CD4-positive, alpha-beta T cell treated with Interleukin-15 for 1 hour (primary cell): ENCODE data around the gene MT4.

Source experiments
- DNase-seq: peaks from one replicate; pipeline ENCODE4 v3.0.0-alpha.2; 2020

The MT4 gene

DNA sequence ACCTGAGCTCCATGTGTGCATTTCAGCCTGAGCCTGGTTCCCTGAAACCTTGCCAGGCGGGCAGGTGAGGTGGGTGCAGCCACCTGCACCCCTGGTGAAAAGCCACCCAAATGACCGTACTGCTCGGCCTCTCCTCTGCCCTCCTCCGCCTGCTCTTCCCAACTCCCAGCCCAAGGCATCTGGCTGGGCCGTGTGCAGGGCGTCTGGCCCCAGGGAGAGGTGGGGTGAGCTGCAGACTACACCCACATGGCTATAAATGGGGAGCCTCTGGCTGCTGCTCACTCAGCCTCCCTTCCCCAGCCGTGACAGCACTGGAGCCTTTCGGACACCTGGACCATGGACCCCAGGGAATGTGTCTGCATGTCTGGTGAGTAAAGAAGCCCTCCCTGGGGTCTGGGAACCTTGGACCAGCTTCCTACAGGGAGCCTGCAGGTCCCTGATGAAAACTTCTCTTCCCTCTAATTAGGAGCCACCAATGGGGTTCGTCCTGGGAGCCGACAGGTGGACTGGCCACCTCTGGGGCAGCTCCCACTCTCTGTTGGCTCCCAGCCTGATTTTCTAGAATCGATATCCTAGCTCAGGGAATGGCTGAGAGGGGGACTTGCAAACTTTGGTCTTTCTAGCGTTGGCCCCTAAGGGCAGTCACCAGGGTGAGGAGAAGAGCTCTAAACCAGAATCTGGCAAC, at the start of gene MT4:
MT4 (plus strand) TSS at position 281 of the 685 bp plus-strand sequence; CDS start at position 337, 56 bp downstream.
- DNase-seq, result no peak

DNA sequence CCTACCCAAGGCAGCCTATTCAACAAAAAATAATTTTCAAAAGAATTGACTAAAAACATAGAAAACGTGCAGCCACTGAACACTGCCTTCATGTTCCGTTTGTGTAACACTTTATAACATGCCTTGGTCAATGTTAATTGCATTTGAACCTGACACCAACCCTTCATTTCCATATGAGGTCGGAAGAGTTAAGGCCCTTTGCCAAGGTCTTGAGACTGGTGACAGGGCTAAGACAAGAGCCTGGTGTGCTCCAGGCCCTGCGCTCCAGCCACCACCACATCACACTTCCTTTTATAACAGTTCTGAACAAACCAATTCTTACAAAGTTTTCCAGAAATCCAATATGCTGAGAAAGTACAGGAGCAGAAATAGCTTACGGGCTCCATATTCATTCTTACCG, 49.2 kb upstream of the MT4 start:
- DNase-seq, result no peak

DNA sequence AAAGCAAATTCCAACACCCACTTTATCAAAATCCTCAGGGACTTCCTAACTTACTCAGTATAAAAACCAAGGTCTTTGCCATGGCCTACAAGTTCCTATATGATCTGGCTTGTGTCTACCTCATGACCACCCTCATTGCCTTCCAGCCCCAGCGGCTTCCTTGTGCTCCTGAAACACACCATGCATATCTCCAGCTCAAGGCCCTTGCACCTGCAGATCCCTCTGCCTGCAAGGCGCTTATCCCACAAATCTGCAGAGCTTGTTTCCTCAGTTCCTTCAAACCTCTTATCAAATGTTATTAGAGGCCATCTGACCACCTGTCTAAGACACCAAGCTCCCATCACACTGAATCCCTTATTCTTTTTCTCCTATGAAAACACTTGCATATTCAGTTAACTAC, 47.7 kb upstream of the MT4 start:
- DNase-seq, result no peak

DNA sequence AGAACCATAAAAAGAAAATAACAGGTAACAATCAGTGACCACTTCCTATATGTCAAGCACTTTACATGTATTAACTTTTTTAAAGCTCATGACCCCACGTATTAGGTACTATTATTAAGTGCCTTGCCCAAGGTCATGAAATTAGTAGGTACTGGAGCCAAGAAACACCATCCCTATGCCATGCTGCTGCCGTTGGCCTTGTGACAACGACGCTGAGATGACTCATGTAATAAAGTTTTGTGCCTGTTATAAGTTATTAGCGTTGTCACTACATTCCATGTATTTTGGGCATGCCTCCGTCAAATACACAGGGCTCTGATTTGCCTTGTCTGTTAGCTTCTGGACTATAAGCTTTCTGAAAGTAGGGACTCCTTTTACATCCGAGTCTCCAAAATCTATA, 46.4 kb upstream of the MT4 start:
- no peak for DNase-seq

DNA sequence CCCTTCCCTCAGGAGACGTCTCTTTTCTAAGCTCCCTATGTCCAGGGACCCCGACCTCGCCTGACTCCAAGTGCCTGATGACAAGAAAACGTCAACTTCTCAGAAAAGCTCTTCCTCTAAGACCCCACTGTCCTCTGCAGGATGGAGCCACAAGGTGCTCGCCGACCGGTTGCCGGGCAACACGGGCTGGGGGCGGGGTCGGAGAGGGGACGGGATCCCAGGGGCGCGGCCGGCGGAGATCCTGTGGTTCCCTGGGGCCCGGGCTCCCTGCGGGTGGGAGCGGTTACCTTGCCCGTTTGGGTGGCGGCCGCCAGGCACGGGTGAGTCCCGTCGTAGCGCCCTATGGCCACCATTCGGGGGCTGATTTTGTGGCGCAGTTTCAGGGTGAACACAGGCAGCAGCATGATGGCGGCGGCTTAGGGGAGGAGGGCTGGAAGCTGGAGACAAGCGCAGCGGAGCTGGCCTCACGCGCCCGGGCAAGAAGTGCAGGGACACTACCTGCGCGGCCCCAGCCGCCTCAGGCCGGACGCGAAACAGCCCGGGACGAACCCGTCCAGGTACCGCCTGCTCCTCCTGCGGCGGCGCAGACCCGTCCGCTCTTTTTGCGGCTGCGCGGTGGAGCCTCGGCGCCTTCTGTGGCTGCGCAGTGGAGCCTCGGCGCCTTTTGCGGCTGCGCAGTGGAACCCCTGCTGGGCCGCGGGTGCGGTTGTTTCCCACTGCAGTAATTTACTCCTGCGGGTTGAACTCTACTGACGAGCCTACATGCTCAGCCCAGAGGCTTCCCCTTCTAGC, 45.2 kb upstream of the MT4 start, which contains the start of gene BBS2:
BBS2 (minus strand) TSS at position 566 of the 792 bp plus-strand sequence; CDS start at position 404, 162 bp downstream.
- peak; percentile 91 for DNase-seq

DNA sequence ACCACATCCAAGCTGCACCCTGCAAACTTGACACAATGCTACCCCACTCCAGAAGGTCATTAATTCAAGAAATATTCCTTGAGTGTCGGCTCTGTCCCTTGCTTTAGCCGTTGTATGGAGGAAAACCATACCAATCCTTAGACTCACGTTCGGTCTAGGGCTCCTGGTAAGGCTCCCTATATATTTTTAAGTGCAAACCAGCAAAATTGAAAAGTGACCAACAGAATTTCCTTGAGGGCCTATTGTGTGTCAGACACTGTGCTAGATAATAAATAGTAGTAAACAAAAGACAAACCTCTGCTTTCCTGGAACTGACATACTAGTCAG, 44.7 kb upstream of the MT4 start:
- no peak for DNase-seq

DNA sequence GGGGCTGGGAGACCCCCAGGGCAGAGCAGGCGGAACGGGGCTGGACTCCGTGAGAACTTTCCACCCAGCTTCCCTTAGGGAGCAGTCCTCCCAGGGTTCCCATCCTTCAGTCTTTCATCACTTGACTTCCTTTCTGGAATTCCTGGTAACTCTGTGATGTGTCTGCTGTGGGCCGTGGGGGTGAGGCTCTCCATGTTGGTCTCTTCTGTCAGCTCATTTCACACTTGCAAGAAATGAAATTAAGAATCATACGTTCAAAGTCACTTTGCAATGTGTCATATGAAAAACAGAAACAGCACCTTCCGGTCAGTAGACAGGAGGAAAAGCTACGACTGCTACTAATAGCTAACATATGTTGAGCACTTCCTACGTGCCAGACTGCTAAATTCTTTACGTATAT, 39.6 kb upstream of the MT4 start:
- no peak for DNase-seq

DNA sequence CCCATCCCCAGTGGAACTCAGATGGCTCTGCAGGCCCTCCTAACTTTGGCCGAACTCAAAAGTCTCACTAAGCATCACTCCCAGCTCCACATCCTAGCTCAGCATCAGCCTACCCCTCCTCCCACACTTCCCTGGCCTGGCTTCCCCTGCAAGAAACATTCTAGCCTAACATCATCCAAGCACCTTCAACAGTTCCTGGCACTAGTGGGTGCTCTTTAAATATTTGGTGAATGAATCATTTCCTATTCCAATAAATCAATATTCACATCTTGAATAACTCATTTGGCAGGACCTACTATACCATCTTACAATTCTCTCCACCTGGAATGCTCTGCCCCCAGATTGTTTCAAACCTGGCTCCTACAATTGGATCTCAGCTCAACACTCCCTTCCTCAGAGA, 34.0 kb upstream of the MT4 start:
- DNase-seq, result no peak

DNA sequence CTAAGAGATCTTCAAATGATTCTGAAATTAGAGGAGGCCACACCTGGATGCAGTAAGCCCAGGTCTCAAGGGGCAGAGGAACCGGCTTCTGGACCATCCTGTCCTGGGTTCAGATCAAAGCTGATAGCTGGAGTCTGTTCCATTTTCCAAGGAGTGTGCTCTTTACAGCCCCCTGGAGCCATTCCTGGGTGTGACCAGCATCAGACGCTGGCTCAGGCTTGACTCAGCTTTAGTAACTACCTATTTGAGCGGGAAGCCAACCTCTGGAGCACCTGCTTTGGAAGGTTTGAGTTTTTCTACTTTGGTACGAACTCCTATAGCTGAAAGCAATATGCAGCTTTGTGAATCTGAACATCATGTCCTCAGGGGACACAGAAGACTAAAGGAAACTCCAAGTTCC, 32.2 kb upstream of the MT4 start:
- no peak for DNase-seq

DNA sequence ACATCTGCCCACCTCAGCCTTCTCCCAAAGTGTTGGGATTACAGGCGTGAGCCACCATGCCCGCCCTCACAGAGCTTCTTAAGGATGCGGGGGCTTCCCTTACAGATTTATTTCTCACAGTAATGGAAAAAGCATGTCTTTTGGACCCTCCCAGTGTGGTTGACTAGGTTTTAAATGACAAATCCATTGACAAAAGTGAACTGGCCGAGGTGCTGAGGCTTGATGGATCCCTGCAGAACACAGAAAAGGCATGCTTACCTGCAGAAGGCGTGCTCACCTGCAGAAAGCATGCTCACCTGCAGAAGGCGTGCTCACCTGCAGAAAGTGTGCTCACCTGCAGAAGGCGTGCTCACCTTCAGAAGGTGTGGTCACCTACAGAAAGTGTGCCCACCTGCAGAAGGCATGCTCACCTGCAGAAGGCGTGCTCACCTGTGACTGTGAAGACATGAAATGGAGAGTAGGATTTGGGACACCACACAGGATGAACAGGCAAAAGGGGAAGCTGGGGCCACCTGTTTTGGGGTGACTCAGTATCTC, 30.0 kb upstream of the MT4 start:
- no peak for DNase-seq

DNA sequence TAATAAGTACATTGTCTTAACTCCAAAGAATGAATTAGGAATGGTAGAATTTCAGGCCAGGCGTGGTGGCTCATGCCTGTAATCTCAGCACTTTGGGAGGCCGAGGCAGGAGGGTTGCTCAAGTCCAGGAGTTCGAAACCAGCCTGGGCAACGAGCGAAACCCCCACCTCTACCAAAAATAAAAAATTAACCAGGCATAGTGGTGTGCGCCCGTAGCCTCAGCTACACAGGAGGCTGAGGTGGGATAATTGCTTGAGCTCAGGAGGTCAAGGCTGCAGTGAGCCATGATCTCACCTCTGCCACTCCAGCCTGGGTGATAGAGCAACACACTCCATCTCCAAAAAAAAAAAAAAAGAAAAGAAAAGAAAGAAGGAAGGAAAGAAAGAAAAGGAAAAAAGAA, 26.5 kb upstream of the MT4 start:
- DNase-seq, result no peak

DNA sequence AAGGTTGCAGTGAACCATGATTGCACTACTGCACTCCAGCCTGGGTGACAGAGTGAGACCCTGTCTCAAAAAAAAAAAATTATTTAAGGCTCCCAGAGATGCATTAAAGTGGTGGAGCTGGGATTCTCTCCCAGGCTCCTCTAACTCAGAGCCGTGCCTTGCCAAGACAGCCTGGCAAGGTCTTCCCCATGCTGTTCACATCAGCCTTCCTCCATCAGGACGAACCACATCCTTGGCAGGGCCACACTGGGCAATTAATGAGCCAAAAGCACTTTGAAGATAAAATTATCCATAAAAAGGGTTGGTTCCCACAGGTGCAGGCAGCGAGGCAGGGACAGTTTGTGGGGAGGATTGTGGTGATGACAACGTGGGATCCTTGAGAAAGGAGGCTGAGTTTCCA, 25.2 kb upstream of the MT4 start:
- DNase-seq, result no peak

DNA sequence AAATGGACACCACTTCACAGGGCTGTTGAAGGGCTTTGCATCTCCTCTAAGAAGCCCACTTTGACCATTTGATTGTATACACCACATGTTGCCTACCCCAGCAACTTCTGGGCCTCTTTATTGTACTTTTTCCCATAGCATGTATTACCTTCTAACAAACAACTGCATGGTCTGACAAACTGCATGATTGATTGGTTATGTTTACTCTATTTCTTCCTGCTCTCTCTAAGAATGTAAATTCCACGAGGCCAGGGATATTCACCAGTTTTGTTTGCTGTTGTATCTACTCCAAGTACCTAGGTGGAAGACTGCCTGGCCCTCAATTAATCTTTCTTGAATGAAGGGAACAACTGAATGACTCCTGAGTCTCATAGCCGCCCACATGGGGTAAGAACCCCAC, 22.8 kb upstream of the MT4 start:
- no peak for DNase-seq

DNA sequence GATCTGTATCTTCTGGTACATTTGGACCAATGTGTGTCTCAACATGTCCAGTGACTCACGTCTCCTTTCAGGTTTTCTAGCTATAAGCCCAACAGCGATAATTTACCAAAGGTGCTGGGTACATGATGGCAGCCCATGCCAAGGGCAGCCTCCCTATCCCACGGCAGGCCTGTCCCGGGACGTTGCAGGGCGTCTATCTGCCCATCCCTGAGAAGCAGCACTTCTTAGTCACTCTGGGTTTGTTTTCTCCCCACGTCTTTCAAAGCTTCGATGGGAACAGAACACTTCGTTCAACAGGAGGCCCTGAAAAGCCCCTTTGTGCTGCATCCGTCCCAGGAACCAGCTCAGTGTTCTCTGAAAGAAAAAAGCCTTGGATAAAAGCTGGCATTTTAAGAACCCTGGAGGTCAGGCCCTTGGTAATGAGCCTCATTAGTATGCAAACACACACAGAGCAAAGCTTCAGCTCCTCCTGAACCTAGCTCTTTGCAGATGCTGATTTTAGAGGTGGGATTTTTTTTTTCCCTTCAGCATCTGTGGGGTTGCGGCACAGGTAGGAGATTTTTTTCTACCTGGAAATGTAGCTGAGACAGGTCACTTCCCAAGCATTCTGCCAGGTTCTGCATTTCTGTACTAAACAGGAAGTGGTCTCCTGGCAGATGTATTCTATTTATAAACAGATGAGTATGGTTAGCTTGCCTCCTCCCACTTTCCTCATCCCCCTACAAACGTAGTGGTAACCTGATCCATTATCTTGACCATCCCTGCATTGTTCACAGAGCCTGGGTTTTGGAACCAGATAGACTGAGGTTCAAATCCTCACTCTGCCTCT, 17.5 kb upstream of the MT4 start:
- DNase-seq, result no peak

DNA sequence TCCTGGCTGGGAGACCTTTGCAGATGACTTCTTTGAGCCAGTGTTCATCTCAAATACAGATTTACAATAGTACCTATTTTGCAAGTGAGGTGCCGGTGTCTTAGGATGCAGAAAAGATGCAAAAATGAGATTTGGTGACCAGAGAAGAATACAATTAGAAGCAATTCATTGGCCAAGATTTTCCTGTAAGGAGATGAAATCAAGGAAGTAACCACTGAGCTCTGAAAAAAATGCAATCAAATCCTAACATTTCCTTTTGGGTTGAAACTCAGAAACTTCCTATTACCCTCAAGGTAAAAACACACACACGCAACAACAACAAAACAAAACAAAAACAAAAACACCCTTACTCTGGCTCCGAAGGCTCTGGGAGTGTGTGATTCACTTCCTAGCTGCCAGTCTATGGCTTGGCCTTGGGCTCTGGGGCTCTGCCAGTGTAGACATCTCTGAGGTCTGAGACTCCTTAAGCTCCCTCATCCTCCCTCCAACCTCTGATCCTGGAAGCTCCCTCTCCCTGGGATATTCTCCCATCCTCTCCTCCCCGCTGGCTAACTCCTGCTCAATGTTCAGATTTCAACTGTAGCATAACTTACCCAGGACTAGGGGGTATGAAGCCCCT, 16.8 kb upstream of the MT4 start:
- no peak for DNase-seq

DNA sequence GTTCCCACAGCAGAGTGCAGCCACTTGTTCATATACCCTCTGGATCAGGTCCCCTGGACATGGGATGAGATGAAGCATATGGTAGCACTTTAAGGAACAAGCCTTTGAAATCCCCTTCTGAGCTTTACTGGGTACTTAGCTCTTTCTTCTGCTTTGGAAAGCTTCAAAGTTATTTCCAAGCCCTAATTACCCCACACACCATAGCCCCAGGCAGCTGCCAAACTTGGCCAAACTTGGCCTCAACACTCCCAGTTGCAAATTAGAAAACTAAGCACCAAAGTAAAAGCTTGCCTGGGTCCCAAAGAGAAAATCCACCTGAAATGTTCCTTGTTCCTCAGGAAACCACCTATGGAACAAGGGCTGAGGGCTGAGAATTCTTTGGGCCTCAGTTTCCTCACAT, 15.7 kb upstream of the MT4 start:
- DNase-seq, result no peak

DNA sequence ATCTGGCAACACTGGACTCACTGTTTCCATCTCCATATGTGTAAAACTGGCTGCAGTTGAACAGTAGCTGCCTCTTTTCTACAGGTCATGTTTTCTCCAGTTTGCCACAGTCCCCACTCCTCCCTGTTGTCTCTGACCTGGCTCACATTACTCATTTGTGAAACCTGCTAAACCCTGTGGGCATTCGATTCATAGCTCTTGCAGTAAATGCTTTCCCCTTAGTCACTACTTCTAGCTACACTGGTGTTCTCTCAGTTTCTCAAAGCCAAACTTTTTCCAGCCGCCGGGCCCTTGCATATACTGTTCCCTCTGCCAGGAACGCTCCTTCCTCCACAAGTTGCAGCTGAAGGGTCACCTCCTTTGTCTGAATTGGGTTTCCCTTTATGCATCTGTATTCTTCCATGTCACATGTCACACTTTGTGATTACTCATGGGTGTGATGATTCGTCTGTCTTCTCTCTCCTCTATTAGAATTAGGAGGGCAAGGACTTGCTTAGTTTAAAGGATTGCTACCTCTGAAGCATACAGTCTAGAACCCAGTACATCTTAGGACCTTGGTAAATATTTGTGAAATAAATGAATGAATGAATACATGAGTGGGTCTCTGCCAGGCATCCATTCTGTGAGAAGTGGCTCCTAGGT, 15.0 kb upstream of the MT4 start:
- DNase-seq, result no peak

DNA sequence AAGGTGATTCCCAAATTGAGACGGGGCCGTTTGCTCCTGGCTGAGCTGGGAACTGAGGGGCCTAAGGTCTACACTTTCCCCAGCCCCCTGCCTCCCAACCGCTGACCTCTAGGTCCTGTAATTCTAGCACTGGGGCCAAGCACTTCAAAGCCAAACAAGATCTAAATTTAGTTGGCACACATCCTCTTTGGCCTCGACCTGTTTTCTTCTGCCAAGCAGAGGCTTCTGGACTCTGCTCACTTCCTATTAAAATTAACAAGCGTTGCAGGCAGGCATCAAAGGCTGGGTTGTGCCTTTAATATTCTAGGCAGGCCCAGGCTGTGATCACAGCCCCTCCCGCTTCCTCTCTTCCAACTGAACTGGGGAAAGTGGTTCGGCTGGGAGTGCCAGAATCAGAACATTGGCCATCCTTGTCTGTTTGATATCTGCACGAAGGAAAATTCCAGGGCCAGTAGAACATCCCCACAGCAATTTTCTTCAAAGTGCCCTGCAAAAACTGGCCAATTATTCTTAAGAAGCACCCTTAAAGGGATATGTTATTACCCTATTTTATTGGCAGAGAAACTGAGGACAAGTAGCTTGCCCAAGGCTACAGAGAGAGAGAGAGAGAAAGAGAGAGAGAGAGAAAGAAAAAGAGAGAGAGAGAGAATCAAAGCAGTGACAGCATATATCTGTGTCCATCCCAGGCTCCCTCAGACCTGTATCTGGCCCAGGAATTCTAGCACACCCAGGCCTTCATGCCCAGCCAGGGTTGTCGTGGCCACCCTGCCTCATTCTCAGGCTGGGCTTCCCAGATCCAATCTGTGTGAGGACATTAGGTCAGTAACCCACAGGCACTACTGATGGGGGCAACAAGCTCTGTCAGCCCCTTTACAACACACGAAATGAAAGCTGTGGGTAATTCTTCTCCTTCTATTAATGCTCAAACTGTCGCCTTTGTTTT, 12.8 kb upstream of the MT4 start:
- no peak for DNase-seq

DNA sequence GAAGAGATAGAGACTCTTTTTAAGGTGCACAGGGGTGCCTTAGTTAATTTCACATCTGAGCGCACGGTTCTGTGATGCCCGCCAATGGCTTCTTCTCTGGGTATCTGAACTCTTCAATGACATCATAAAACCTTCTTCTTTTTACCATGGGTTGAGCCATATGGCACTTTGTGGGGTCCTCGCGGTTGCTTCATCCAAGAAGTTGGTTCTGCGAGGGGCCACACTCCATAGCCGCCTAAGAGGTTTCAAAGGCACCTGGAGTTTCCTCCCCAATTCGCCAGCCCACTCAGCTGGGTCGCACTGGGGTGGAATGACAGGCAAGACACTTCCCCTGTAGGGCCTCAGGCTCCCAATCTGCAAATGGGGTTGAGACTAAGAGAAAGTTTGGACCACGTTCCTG, 10.4 kb upstream of the MT4 start:
- no peak for DNase-seq

DNA sequence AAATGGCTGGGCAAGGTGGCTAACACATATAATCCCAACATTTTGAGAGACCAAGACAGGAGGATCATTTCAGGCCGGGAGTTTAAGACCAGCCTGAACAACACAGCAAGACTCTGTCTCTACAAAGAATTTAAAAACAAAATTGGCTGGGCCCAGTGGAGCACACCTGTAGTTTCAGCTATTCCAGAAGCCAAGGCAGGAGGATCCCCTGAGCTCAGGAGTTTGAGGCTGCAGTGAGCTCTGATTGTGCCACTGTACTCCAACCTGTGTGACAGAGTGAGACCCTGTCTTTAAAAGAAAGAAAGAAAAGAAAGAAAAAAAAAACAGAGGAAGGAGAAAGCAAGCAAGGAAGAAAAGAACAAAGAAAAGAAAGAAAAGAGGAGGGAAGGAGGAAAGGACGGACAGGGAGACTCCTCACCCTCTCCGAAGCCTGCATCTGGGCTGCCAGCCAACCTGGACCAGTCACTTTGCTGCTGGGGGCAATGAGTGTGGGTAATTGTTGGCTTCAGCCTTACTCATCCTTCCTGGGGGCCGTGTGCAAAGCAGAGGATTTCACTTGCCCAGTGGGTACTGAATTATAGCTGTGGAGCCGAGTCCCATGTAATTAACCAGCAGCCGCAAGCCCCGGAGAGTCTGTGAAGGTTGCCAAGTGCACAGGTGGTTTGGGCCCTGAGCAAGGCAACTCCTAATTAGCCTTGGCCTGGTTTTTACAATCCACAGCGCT, 6.7 kb upstream of the MT4 start:
- no peak for DNase-seq

DNA sequence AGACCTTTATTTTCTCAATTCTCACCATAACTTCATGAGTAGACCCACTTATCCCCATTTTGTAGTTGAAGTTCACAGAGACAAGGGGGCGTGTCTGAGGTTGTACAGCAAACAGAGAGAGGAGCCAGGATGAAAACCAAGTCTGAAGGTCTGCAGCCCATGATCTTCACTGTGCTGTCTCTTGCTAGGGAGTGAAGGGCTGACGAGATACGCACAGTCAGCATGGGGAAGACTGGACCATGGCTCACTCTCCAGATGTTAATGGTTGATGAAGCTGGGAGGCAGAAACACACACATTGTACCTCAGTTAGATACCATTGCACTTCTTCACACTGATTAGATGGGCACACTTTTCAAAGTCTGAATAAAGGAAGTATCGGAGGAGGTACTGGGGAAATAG, 5.8 kb upstream of the MT4 start:
- DNase-seq, result no peak
